ENCODE measurements around the gene HIRA.

DNA sequence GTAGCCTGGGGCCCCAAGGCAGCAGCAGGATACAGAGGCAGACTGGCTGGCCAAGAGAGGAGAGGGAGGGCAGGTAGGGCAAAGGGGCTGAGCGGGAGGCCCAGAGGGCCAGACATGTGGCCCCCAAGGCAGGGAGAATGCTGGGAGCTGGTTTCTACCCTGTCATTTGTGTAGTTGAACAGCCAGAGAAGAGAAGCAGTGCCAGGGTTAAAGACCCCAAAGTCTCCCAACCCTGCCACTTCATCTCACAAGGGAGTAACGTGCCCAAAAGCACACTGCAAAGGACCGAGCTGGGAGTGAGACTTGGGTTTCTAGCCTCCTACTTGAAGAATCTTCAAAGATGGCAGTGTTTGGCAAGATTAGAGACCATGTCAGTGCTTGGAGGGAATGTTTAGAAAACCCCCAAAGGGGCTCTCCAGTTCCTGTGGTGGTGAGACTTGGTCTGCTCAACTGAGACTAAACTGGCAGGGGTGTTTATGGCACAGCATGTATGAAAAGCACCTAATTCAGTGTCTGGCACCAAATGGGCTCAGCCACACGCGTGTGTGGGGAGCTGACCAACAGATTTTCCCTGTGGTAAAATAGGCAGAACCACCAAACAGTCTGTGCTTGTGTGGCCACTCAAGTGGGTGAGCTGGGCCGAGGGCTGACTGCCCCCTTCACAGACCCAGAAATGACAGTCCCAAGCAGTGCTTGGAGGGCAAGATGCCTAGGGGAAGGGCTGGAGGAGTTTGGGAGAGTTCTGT, 71.8 kb downstream of the HIRA start:
- TF ChIP-seq RAD21 (conservative IDR thresholded peaks at IDR 0.05): no peak
- no peak for TF ChIP-seq EP300 (conservative IDR thresholded peaks at IDR 0.05; ENCODE audit: poor library complexity, severe bottlenecking)
- TF ChIP-seq EZH2 (IDR thresholded peaks at IDR 0.05; ENCODE audit: borderline replicate concordance, insufficient read depth, low read length, poor library complexity, severe bottlenecking): no peak
- TF ChIP-seq CTCF (IDR thresholded peaks at IDR 0.05; ENCODE audit: poor library complexity, severe bottlenecking): no peak
- no peak for TF ChIP-seq SMC3 (conservative IDR thresholded peaks at IDR 0.05; ENCODE audit: poor library complexity)
- TF ChIP-seq, protein P1, sequence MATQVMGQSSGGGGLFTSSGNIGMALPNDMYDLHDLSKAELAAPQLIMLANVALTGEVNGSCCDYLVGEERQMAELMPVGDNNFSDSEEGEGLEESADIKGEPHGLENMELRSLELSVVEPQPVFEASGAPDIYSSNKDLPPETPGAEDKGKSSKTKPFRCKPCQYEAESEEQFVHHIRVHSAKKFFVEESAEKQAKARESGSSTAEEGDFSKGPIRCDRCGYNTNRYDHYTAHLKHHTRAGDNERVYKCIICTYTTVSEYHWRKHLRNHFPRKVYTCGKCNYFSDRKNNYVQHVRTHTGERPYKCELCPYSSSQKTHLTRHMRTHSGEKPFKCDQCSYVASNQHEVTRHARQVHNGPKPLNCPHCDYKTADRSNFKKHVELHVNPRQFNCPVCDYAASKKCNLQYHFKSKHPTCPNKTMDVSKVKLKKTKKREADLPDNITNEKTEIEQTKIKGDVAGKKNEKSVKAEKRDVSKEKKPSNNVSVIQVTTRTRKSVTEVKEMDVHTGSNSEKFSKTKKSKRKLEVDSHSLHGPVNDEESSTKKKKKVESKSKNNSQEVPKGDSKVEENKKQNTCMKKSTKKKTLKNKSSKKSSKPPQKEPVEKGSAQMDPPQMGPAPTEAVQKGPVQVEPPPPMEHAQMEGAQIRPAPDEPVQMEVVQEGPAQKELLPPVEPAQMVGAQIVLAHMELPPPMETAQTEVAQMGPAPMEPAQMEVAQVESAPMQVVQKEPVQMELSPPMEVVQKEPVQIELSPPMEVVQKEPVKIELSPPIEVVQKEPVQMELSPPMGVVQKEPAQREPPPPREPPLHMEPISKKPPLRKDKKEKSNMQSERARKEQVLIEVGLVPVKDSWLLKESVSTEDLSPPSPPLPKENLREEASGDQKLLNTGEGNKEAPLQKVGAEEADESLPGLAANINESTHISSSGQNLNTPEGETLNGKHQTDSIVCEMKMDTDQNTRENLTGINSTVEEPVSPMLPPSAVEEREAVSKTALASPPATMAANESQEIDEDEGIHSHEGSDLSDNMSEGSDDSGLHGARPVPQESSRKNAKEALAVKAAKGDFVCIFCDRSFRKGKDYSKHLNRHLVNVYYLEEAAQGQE (IDR thresholded peaks at IDR 0.05; ENCODE audit: borderline replicate concordance): no peak

Data from neural cell (in vitro differentiated cells).